Suprapubic skin (tissue), 3 donors: ENCODE results near the gene INS.

Experiments used
- POLR2AphosphoS5 ChIP-seq, 3 donors: sonication (generic); formaldehyde crosslinking; IDR thresholded peaks; one replicate each; pipeline ENCODE4 v1.6.1; 2017; ENCODE audit warnings: antibody characterized with exemption in 3 of 3
- TF ChIP-seq, protein P1 (sequence below), 2 donors: fragments of 200-600 bp in 1 of 2; fragments of 450-650 bp in 1 of 2; sonication (generic) in 1 of 2; IDR thresholded peaks; one replicate each; pipeline ENCODE4 v1.5.1; 2016 to 2019; ENCODE audit warnings: antibody characterized with exemption in 2 of 2, mild to moderate bottlenecking in 1 of 2, moderate library complexity in 1 of 2

DNA sequence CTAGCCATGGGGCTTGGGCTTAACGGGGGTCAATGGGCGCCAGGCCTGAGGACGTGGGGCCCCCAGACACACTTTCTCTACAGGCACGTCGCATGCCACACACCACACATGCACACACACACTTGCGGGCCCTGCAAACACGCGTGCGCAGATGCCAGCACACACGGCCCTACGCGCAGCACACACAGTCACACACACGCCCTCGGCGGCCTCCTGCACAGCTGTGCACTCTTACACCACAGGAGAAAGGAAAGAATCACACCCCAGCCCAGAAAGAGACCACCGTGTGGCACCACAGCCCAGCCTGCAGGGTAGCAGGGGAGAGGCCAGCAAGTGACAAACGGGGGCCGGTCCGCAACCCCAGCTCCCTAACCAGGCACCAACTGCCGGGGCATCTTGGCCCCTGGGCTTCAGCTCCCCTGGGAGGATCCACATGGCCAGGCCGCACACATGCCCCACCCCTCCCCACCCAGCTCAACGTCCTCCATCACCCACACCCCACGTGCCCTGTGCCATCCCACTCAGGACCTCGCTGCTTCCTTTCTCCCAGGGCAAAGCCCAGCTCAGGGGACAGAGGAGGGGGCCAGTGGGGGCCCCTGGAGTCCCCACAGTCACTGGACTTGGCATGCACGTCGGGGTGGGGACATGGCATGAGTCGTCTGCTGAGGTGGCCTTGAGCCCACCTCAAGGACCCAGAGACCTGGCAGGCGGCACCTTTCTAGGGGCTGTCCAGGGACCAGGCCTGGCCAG lies 36.9 kb upstream of the INS start:
- TF ChIP-seq POLR2AphosphoS5 (IDR thresholded peaks at IDR 0.05): no peak
- TF ChIP-seq, protein P1, sequence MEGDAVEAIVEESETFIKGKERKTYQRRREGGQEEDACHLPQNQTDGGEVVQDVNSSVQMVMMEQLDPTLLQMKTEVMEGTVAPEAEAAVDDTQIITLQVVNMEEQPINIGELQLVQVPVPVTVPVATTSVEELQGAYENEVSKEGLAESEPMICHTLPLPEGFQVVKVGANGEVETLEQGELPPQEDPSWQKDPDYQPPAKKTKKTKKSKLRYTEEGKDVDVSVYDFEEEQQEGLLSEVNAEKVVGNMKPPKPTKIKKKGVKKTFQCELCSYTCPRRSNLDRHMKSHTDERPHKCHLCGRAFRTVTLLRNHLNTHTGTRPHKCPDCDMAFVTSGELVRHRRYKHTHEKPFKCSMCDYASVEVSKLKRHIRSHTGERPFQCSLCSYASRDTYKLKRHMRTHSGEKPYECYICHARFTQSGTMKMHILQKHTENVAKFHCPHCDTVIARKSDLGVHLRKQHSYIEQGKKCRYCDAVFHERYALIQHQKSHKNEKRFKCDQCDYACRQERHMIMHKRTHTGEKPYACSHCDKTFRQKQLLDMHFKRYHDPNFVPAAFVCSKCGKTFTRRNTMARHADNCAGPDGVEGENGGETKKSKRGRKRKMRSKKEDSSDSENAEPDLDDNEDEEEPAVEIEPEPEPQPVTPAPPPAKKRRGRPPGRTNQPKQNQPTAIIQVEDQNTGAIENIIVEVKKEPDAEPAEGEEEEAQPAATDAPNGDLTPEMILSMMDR (IDR thresholded peaks at IDR 0.05): no peak
